Measurements from ENCODE around the gene NUP188. TPM values are rescaled to one million over a fixed set of nuclear protein-coding genes. Genes with fewer than 3 reads are reported as not detected.
A peak's percentile ranks its signal among the peaks of the same experiment; 100 is the strongest.

Gene NUP188
- total and polyA plus RNA-seq, 2 donors (not counting 1 experiment from before 2014, with no cell fraction given) = 42.8 to 83.6 TPM

- Histone ChIP-seq H3K9ac (ENCODE audit: low read length) (peak overlapping the region; percentile 63), H3K36me3 (replicated peaks in 1 of 2; ENCODE audit: control extremely low read depth in 1 of 2, control insufficient read depth in 1 of 2, extremely low read depth in 1 of 2, insufficient read depth in 2 of 2, low read length in 1 of 2) (peaks cover 0 to 7% of the 10 kb centered on the region in 2 experiments), H4K20me1 (ENCODE audit: control insufficient read depth, insufficient read depth, low read length, poor library complexity, severe bottlenecking) (no peaks in the 10 kb centered on the region), H3K27ac (ENCODE audit: low read length in 2 of 2) (peak overlapping the region; percentile 93), H3K79me2 (ENCODE audit: control insufficient read depth, insufficient read depth, low read length) (peaks cover 41% of the 10 kb centered on the region), H3K4me1 (ENCODE audit: control insufficient read depth in 2 of 2, insufficient read depth in 2 of 2, low read length in 2 of 2) (peaks cover 40 to 56% of the 10 kb centered on the region in 2 donors), H3K9me3 (ENCODE audit: control extremely low read depth in 1 of 3, control insufficient read depth in 2 of 3, insufficient read depth in 1 of 3, low read length in 2 of 3) (no peaks in the 10 kb centered on the region), H3K4me3 (ENCODE audit: control extremely low read depth in 1 of 5, extremely low read depth in 1 of 5, insufficient read depth in 1 of 5, low read depth in 2 of 5, low read length in 4 of 5) (peak overlapping the region in 4 of 5 experiments; percentile 12 to 45 (median 28)), H2AFZ (ENCODE audit: insufficient read depth, low read depth, low read length, poor library complexity, severe bottlenecking) (peak overlapping the region; percentile 50), H3K27me3 (replicated peaks in 1 of 4; ENCODE audit: control extremely low read depth in 1 of 4, control insufficient read depth in 3 of 4, insufficient read depth in 4 of 4, low read length in 3 of 4) (no peaks in the 10 kb centered on the region), H3K4me2 (replicated peaks; ENCODE audit: low read depth, low read length, poor library complexity, severe bottlenecking) (peak overlapping the region; percentile 83)
- intact Hi-C loops (cut with micrococcal nuclease) = loop anchor here (1.0 kb wide), 1 partner anchor 20 kb away; the partner anchor contains the start of gene LRRC8A
- ATAC-seq (ENCODE audit: low read depth) (peak; percentile 7), DNase-seq (no peak)
- Mint-ChIP-seq H3K9me3 (ENCODE audit: insufficient read depth) (no peaks in the 10 kb centered on the region), H3K27ac (peak overlapping the region; percentile 98), H3K4me1 (peaks cover 37% of the 10 kb centered on the region), H3K4me3 (peak overlapping the region; percentile 74), H3K27me3 (no peaks in the 10 kb centered on the region)
- 72% methylated on average over 5 of the region's 5 CpGs for WGBS (ENCODE audit: insufficient coverage)
- ChIA-PET POLR2A (interaction anchor here (1.1 to 1.5 kb wide), 2 partner anchors 20 to 350 kb away, joined by 4 to 5 read pairs; partner anchors contain the start of genes KYAT1, LRRC8A and SPTAN1), CTCF (interaction anchor here (0.7 to 2.0 kb wide), 4 partner anchors 24 to 463 kb away, joined by 3 to 9 read pairs (median 4); partner anchors contain the start of gene ENDOG)
- no peak for TF ChIP-seq EZH2 (IDR thresholded peaks at IDR 0.05; ENCODE audit: borderline replicate concordance, insufficient read depth, low read depth, low read length, poor library complexity, severe bottlenecking)
- TF ChIP-seq CTCF (IDR thresholded peaks at IDR 0.05) = no peak
Observed at GRCh38 chr9:128901822-128902221, 45.7 kb upstream of the NUP188 start.

Measured in B cell (primary cell).